NT2/D1 (cell line): Measurements from ENCODE around the gene DAPK1.

Experiments used
- SUZ12 ChIP-seq: IDR thresholded peaks from 2 replicates; pipeline ENCODE4 v1.6.1; 2011; ENCODE audit not compliant: insufficient read length, insufficient read depth; ENCODE audit errors: extremely low read depth
- YY1 ChIP-seq: IDR thresholded peaks from 2 replicates; pipeline ENCODE4 v1.6.1; 2011; ENCODE audit not compliant: insufficient read length, insufficient read depth
- ZNF274 ChIP-seq: IDR thresholded peaks from 2 replicates; pipeline ENCODE4 v1.6.1; 2011; ENCODE audit warnings: mild to moderate bottlenecking, low read depth, low read length

GRCh38 chr9:87490907-87491306 lies 6.8 kb upstream of the DAPK1 start:
- no peak for TF ChIP-seq ZNF274
- no peak for TF ChIP-seq YY1
- TF ChIP-seq SUZ12 = no peak
